Gastrocnemius medialis (tissue), 4 donors: Measurements from ENCODE around the gene PPP1R13L.
"Not testable (repeated sequence)": the region's sequence is repeated elsewhere in the genome, so short reads cannot be mapped to it uniquely, and the experiment has no call there.

ENCODE experiments used
- POLR2A ChIP-seq, 2 donors: fragments of 450-650 bp; IDR thresholded peaks; one replicate each; pipeline ENCODE4 v1.6.1; 2017; ENCODE audit warnings: antibody characterized with exemption in 2 of 2, mild to moderate bottlenecking in 2 of 2, moderate library complexity in 2 of 2
- TF ChIP-seq, protein P1 (sequence below), 5 experiments: fragments of 450-650 bp in 3 of 5; fragments of 200-600 bp in 2 of 5; sonication (generic) in 2 of 5; IDR thresholded peaks in 4 of 5; conservative IDR thresholded peaks in 1 of 5; 1 replicate in 4 of 5; 2 replicates in 1 of 5; pipeline ENCODE4 v1.5.1; 2016 to 2019; ENCODE audit warnings: antibody characterized with exemption in 5 of 5, mild to moderate bottlenecking in 3 of 5, moderate library complexity in 3 of 5

- TF ChIP-seq, protein P1, sequence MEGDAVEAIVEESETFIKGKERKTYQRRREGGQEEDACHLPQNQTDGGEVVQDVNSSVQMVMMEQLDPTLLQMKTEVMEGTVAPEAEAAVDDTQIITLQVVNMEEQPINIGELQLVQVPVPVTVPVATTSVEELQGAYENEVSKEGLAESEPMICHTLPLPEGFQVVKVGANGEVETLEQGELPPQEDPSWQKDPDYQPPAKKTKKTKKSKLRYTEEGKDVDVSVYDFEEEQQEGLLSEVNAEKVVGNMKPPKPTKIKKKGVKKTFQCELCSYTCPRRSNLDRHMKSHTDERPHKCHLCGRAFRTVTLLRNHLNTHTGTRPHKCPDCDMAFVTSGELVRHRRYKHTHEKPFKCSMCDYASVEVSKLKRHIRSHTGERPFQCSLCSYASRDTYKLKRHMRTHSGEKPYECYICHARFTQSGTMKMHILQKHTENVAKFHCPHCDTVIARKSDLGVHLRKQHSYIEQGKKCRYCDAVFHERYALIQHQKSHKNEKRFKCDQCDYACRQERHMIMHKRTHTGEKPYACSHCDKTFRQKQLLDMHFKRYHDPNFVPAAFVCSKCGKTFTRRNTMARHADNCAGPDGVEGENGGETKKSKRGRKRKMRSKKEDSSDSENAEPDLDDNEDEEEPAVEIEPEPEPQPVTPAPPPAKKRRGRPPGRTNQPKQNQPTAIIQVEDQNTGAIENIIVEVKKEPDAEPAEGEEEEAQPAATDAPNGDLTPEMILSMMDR (IDR thresholded peaks at IDR 0.05 in 4 of 5, conservative IDR thresholded peaks at IDR 0.05 in 1 of 5): not testable (repeated sequence)
- TF ChIP-seq POLR2A (IDR thresholded peaks at IDR 0.05): not testable (repeated sequence)
Observed at GRCh38 chr19:45431008-45431407, 26.1 kb upstream of the PPP1R13L start.
